Femur (tissue), 1 donor: Measurements from ENCODE around the gene TWNK.
"Not testable (repeated sequence)": the region's sequence is repeated elsewhere in the genome, so short reads cannot be mapped to it uniquely, and the experiment has no call there.

Experiments
- DNase-seq: peaks from one replicate; pipeline ENCODE4 v3.0.0-alpha.2; 2017

Gene TWNK

DNA sequence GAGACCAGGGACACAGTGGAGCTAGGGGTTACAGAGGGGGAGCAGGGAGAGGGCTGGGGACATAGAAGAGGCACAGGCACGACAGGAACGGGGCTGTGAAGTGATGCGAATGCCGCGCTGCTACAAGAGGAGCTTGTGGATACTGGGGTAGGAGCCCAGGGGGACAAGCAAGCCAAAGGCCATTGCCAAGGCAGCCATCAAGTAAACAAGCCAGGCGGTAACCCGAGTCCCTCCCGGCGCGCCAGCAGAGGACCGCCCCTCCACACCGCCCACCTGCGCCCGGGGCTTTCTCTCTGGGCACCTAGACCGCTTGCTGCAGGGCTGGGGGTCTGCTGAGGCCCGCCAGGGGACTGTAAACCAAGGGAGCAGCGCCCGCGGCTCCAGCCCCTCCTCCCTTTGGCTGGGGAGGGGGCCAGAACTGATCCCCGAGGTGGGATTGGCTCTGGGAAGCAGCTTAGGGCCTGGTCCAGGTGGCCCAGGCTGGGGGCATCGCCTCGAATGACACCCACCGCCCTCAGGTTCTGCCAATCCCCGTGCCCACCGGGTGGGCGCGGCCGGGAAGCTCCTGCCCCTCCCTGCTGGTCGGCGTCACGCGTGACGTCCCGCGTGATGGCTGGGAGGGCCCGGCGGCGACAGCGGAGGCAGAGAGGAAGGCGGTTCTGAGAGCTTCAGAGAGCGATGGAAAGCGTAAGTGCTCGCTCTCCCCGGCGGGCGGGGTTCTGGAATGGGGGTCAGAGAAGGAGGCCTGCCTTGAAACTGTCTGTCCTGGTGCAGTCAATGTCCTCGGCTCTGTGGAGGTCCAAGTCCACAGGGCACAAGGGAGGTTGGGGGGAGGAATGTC is 44.7 kb downstream of the TWNK start:
- DNase-seq: peak; percentile 90

- DNase-seq: peak; percentile 87
These were observed 45.4 kb downstream of the TWNK start for GRCh38 chr10:101032637-101033224.

DNA sequence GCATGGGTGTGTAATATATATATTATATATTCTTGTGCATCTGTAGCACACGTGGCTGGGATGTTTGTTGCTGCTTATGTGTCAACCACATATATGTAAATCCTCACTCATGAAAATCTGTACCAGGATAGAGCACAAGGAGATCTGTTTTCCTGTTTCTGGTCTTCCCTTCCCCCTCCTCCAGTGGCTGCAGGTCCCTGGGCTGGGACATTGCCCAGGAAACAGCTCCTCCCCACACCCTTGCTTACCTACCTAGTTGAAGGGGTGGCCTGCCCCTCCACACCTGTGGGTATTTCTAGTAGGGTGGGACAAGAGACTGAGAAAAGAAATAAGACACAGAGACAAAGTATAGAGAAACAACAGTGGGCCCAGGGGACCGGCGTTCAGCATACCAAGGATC is 45.9 kb downstream of the TWNK start:
- no peak for DNase-seq

DNA sequence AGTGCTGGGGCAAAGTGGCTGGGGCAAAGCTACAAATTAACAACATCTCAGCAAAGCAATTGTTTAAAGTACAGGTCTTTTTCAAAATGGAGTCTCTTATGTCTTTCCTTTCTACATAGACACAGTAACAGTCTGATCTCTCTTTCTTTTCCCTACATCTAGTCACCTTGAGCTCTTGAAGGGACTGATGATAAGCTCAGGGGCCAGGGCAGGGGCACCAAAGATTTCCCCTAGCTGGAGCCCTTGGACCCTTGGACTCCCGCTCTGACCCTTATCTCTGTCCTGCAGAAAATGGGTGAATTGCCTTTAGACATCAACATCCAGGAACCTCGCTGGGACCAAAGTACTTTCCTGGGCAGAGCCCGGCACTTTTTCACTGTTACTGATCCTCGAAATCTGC is 47.1 kb downstream of the TWNK start:
- DNase-seq: not testable (repeated sequence)

DNA sequence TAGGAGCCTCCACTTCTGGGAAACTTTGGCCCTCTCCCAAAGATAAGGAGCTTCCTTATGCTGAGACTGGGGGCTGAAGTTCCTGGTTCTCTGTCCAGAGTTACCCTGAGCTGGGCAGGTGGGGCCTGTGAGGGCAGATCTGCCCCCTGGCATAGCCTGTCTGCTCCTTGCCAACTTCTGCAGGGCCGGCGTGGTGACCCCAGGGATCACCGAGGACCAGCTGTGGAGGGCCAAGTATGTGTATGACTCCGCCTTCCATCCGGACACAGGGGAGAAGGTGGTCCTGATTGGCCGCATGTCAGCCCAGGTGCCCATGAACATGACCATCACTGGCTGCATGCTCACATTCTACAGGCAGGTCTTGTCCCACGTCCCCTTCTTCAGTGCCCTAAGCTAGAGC is 48.0 kb downstream of the TWNK start:
- DNase-seq: no peak

DNA sequence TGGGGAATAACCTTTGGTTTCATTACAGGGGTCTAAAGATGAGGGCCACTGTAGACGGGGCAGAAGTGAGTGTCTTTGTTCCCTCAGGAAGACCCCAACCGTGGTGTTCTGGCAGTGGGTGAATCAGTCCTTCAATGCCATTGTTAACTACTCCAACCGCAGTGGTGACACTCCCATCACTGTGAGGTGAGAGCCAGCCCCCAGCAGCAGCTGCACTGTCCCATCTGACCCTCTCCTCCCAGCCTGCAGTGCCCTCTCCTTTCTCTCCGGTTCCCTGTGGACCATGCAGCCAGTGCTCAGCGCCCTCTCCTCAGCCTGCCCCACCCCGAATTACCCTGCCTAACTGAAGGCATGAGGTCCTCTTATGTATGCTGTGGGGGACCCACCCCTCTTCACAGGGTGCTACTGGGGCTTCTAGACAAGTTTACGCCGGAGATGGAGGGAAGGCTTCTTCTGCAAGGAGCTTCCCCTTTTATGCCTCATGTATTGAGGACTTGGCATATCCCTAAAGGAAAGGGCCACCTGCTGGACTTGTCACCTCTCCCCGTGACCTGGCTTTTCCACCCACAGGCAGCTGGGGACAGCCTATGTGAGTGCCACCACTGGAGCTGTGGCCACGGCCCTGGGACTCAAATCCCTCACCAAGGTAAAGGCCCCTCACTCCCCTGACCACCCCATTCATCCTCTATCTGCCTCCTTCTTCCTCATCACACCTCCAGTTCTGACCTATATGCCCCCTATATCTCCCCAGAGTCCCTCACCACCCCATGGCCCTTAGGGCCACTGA is 48.8 kb downstream of the TWNK start:
- DNase-seq: no peak

DNA sequence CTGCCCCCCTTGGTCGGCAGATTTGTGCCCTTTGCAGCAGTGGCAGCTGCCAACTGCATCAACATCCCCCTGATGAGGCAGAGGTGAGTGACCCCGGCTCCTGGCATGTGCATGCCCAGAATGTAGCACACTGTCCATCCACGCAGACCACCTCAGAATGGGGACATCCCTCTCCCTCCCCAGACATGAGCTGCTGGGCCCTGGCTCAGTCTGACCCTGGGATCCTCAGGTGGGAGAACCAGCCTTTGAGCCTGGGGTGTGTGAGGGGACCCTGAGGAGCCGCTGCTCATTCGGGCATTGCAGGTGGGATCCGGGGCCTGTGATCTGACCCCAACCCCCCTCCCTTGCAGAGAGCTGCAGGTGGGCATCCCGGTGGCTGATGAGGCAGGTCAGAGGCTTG is 49.4 kb downstream of the TWNK start:
- DNase-seq: no peak

DNA sequence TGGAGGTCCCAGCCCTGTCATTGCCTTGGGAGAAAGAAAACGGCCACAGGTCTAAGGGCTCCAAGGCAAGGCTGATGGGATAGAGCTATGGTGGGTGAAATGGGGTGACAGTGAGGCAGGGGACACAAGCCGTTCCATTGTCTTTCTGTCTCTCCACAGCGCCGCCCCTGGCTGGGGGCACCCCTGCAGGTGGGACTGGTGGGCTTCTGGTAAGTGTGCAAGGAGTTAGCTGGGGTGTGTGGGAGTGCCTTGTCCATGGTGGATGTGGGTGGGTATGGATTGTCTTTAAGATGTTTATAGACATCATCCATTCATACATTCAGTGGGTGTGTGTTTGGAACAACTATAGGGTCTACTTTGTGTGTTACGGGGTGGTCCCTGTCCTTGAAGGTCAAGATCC is 51.1 kb downstream of the TWNK start:
- no peak for DNase-seq

DNA sequence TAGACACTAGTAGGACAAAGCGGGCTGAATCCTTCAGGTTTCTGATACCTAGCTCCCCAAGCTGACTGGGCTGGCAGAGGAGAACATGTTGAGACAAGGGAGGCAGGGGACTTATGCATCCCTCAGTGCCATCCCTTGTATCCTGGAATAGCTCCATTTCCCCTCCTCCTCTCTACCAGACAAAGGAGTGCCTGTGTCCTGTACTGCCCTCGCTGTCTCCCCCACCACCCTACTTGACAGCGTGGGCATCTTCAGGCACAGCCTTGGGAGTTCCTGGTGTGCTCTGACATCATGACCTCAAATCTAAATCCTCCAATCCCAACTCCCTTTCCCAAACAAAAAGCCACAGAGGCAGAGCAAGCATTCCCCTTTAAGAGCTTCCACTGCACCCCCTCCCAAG is 52.7 kb downstream of the TWNK start:
- no peak for DNase-seq

- no peak for DNase-seq
These were observed 53.5 kb downstream of the TWNK start for GRCh38 chr10:101040851-101041250.

DNA sequence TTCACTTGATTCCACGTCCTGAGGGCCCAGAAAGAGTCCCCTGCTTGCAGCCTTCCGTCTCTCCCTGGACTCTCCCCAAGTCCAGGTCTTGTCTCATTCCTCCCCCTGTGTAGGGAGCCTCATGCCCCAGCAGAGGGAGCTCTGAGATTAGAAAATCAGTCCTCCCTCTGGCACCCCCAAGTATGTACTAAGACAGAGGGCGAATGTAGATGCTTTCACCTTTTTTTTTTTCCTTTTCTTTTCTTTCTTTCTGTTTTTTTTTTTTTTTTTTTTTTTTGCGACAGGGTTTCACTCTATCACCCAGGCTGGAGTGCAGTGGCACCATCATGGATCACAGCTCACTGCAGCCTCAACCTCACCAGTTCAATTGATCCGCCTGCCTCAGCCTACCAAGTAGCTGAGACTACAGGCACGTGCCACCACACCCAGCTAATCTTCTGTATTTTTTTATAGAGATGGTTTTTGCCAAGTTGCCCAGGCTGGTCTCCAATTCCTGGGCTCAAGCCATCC is 54.0 kb downstream of the TWNK start:
- DNase-seq: peak; percentile 89

- DNase-seq: no peak
These were observed 54.8 kb downstream of the TWNK start for GRCh38 chr10:101042118-101042517.

- DNase-seq: peak; percentile 96
These were observed 55.5 kb downstream of the TWNK start for GRCh38 chr10:101042667-101043362.

DNA sequence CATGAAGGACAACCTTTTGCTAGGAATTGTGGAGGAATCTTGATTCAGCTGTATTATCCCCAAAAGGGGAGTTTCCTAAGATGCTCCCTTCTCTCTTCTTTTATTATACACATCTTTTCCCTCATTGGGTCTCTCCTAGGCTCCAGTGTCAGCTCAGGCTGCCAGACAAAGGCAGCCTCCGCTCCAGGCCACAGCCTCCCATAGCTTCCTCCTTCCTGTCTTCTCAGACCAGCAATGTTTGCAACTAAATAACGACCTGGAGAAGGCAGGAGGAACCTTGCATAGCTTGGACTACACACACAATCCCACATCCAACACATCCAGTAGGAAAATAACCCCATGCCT is 56.0 kb downstream of the TWNK start:
- DNase-seq: no peak
